IMR-90 (cell line): ENCODE results near the gene AGTPBP1.

Source experiments
- CEBPB ChIP-seq: IDR thresholded peaks from 2 replicates; pipeline ENCODE4 v1.6.1; 2012; ENCODE audit warnings: low read depth, low read length, improper control_type of control experiment
- CTCF ChIP-seq: conservative IDR thresholded peaks from 2 replicates; pipeline ENCODE4 v1.5.1; 2012; ENCODE audit warnings: mild to moderate bottlenecking, low read depth, low read length, improper control_type of control experiment
- ELK1 ChIP-seq: fragments of 150-350 bp; IDR thresholded peaks from 2 replicates; pipeline ENCODE4 v1.6.1; 2016; ENCODE audit warnings: low read depth, mild to moderate bottlenecking, low read length, moderate library complexity, borderline replicate concordance
- FOS ChIP-seq: fragments of 150-350 bp; IDR thresholded peaks from 2 replicates; pipeline ENCODE4 v1.6.1; 2016; ENCODE audit warnings: low read depth, low read length
- MAFK ChIP-seq: IDR thresholded peaks from 2 replicates; pipeline ENCODE4 v1.6.1; 2012; ENCODE audit warnings: low read depth, low read length, improper control_type of control experiment
- MAZ ChIP-seq: IDR thresholded peaks from 2 replicates; pipeline ENCODE4 v1.6.1; 2012; ENCODE audit warnings: low read depth, mild to moderate bottlenecking, low read length, improper control_type of control experiment, moderate library complexity, borderline replicate concordance
- MXI1 ChIP-seq: IDR thresholded peaks from 2 replicates; pipeline ENCODE4 v1.6.1; 2012; ENCODE audit warnings: low read depth, mild to moderate bottlenecking, low read length, moderate library complexity, borderline replicate concordance
- NFE2L2 ChIP-seq: fragments of 150-350 bp; IDR thresholded peaks from 2 replicates; pipeline ENCODE4 v1.6.1; 2016; ENCODE audit warnings: low read depth, mild to moderate bottlenecking, low read length
- POLR2A ChIP-seq: IDR thresholded peaks from 2 replicates; pipeline ENCODE4 v1.6.1; 2012; ENCODE audit warnings: mild to moderate bottlenecking, low read depth, low read length
- RCOR1 ChIP-seq: IDR thresholded peaks from 2 replicates; pipeline ENCODE4 v1.6.1; 2012; ENCODE audit warnings: mild to moderate bottlenecking, low read length, improper control_type of control experiment; ENCODE audit not compliant: insufficient replicate concordance
- RFX5 ChIP-seq: IDR thresholded peaks from 2 replicates; pipeline ENCODE4 v1.8.0; 2012; ENCODE audit warnings: low read depth, mild to moderate bottlenecking, low read length, moderate library complexity
- SMC3 ChIP-seq: fragments of 150-350 bp; IDR thresholded peaks from 2 replicates; pipeline ENCODE4 v1.6.1; 2016; ENCODE audit warnings: low read depth, mild to moderate bottlenecking, antibody characterized with exemption, low read length, moderate library complexity
- USF2 ChIP-seq: fragments of 150-350 bp; IDR thresholded peaks from 2 replicates; pipeline ENCODE4 v1.6.1; 2017; ENCODE audit warnings: mild to moderate bottlenecking, antibody characterized with exemption, low read length, low read depth

GRCh38 chr9:85594316-85594715 lies 147.4 kb downstream of the AGTPBP1 start:
- TF ChIP-seq CEBPB (no peak), POLR2A (no peak), CTCF (no peak), NFE2L2 (no peak), USF2 (no peak), MAZ (no peak), ELK1 (no peak), FOS (no peak), RFX5 (no peak), MAFK (no peak), SMC3 (no peak), MXI1 (no peak), RCOR1 (no peak)
